Measurements from ENCODE around the gene NEK9.
"Not testable (repeated sequence)": the region's sequence is repeated elsewhere in the genome, so short reads cannot be mapped to it uniquely, and the experiment has no call there.

Gene NEK9

GRCh38 chr14:75126679-75127473 lies at the start of gene NEK9:
TSS of gene NEK9 (minus strand) at chr14:75127048. CDS start at chr14:75126921, 127 bp downstream.
- peak; percentile 93 for DNase-seq

GRCh38 chr14:75176142-75176820 lies 49.4 kb upstream of the NEK9 start, which contains the start of gene TMED10:
TSS of gene TMED10 (minus strand) at chr14:75176612. CDS start at chr14:75176579, 33 bp downstream.
- peak; percentile 97 for DNase-seq

DNA sequence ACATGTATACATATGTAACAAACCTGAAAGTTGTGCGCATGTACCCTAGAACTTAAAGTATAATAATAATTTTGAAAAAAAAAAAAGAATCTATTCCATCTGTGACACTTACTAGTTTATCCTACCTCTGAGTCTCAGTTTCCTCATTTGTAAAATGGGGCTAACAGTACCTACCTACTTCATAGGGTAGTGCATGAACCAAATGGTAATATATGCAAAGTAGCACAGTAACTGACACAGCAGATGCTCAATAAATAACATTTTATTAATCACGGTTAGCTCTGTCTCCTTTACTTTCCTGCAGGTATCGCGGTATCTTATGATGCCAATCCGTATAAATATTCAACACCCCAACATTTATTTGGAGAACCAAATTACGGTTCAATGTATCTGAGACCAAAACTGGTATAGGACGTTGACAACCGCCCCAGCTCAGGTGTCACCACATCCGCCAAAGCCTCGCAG lies 48.9 kb upstream of the NEK9 start:
- DNase-seq: no peak

GRCh38 chr14:75174066-75174465 lies 47.2 kb upstream of the NEK9 start:
- DNase-seq: no peak

- no peak for DNase-seq
Observed at GRCh38 chr14:75170772-75171171, 43.9 kb upstream of the NEK9 start.

GRCh38 chr14:75168586-75169335 lies 41.9 kb upstream of the NEK9 start:
- DNase-seq: no peak

DNA sequence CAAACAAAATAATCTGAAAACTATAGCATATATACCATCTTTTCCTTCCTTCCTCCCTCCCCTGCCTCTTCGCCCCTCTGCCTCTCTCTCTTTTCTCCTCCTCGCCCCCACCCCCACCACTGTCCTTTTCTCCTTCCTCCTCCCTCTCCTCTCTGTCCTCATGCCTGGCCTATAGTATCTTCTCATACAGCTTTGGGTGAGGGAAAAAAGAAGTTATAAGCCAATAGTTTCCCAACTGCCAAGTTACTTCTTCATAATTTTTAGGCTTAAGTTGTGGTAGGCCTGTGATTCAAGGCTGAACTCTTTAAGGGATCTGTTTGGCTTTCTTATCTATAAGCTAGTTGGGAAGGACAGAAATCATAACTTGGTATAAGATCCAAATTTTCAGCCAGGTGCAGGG lies 40.5 kb upstream of the NEK9 start:
- no peak for DNase-seq

DNA sequence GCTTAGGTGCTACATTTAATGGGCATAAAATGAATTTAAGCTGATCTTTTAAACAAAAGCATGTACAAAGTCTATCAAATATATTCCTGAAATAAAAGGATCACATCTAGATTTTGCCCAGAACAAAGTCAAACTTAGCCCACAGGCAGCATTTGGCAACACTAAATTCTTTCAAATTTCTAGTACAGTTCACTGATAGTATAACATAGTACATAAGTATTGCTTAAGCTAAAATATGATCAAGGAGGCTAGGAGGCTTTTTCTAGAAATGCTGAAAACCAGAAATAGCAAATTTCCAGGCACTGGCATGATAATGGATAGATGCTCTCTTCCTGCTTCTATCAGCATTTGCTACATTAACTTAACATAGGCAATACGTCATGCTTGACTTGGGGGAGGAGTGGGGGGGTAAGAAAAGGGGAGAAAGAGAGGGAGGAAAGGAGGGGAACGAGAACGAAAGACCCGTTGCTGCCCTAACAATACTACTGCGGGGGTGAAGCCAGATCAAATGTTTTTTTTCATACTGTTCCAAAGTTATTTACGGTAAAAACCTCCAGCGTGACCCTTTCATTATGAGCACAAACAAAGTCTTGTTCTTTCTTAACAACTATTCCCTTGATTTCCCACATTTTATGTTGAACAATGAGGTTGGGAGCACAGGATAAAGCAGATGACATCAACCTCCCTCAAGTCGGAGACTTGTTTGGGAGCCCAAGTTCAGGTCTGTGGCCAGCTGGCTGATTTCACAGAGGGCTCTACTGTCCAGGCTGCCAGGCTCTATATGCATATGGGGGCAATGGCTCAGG lies 38.9 kb upstream of the NEK9 start:
- no peak for DNase-seq

GRCh38 chr14:75164809-75165208 lies 38.0 kb upstream of the NEK9 start:
- DNase-seq: no peak

- DNase-seq: no peak
Observed at GRCh38 chr14:75163677-75164076, 36.8 kb upstream of the NEK9 start.

DNA sequence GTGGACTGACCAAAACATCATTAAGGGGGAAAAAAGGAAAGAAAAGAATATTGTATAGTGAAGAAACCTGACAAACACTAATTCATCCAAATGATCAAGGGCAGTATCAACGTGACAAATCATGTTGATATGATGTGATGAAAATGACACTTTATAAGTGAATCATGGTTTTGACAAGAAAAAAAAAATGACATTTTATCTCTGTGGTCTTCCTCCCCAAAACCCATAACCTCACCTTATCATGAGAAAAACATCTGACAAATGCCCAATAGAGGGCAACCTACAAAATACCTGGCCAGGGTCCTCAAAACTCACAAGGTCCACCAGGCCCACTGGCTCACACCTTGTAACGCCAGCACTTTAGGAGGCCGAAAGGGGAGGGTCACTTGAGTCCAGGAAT lies 35.8 kb upstream of the NEK9 start:
- DNase-seq: no peak

DNA sequence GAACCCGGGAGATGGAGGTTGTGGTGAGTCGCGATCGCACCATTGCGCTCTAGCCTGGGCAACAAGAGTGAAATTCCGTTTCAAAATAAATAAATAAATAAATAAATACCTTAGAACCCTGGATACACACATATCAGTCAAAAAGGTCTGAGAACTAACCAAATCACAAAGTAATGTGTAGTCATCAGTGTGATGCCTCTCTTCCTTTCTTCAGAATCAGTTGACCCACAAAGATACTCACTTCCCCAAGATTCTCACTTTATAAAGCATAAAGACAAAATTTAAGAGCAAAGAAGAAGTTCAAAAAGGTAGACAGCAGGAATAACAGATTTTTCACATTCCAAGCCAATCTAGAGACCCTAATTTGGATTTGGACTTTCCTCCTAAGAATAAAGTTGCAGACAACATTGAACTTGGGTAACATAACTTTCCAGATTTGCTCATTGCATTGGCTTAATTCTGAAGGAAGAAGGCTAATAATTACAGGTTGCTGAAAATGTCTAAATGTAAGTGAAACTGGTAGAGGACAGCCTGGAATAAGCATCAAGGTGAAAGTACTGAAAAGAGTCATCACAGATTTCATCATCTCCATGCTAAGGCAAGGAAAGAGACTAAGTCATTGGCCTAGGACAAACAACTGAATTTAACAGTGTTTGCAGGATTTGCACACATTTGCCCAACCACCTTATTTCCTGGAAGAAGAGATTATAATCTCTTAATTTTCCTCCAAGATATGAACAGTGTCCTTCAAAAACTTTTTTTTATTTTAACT lies 32.2 kb upstream of the NEK9 start:
- DNase-seq: no peak

GRCh38 chr14:75156901-75157300 lies 30.1 kb upstream of the NEK9 start:
- DNase-seq: no peak

- DNase-seq: no peak
Observed at GRCh38 chr14:75156111-75156510, 29.3 kb upstream of the NEK9 start.

- no peak for DNase-seq
Observed at GRCh38 chr14:75155169-75155568, 28.3 kb upstream of the NEK9 start.

GRCh38 chr14:75153295-75153694 lies 26.4 kb upstream of the NEK9 start:
- no peak for DNase-seq

DNA sequence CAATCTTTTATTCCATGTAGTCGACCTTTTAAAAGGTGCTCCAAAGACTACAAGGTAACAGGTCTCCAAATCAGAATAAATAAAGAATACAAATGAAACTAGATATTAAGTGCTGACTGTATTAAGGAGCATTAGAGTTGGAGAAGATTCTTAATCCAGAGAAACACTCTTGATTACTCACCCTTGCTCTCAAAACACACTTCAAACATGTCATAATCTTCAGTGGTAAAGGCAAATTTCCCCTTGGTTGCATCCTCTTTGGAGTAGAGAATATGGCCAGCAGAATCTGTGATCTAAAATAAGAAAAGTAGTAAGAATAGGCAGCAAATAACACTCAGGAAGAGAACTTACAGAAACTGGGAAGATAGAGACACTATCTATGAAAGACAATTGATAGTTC lies 25.0 kb upstream of the NEK9 start:
- no peak for DNase-seq

DNA sequence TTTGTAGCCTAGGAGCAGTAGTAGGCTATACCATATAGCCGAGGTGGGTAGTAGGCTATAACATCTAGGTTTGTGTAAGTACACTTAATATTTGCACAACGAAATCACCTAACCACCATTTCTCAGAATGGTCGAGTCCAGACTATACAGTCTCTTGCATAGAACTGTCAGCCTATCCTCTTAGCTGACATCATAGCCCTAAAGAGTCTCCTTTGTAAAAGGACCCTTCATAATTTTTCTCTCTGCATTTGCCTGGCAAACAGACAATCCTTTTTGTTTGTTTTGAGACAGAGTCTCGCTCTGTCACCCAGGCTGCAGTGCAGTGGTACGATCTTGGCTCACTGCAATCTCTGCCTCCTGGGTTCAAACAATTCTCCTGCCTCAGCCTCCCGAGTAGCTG lies 23.8 kb upstream of the NEK9 start:
- DNase-seq: not testable (repeated sequence)

- no peak for DNase-seq
Observed at GRCh38 chr14:75150150-75150549, 23.3 kb upstream of the NEK9 start.

DNA sequence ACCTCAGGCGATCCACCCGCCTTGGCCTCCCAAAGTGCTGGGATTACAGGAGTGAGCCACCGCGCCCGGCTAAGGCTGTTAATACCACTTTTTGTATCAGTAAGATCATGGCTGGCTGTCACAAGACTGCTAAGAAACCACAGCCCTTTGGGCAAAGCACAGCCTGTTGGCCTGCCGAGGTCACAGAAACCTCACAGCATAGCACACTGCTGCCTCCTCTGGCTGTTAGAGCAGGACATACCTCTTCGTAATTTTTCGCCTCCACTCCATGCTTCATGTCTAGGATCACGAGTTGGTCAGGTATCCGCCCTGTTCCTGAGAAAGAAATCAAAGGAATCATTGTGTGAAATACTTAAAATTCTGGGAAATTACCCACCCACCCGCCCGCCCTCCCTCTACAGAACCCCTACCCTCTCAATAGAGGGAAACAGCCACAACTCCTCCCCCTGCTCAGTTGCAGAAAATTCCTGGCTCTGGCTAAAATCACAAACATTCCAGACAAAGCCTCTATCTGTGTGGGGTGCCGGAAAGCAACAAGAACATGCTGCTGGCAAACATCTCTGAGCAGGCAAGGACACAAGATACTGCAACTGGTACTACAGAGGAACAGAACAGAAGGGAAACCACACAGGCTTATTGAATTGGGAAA lies 20.7 kb upstream of the NEK9 start:
- DNase-seq: no peak

- no peak for DNase-seq
Observed at GRCh38 chr14:75144944-75145343, 18.1 kb upstream of the NEK9 start.

Measured in activated CD8-positive, alpha-beta memory T cell treated with anti-CD3 and anti-CD28 coated beads, Interleukin-2, amount 50 U/mL, for 48 hours (primary cell).